ENCODE data around the gene POTEG. TPM values are rescaled to one million over a fixed set of nuclear protein-coding genes. Genes with fewer than 3 reads are reported as not detected.

Gene POTEG
- total RNA-seq (2022; extraction: Qiagen RNA extraction; ENCODE audit: low read depth), result 0.06 TPM in 1 of 5 replicates, not detected in the others

GRCh38 chr14:19434241-19434640 lies at the start of gene POTEG:
Gene POTEG (minus strand): TSS chr14:19434341. CDS start chr14:19434289, 52 bp downstream.

